HepG2 (cell line): Measurements from ENCODE around the gene FBXO24. TPM values are rescaled to one million over a fixed set of nuclear protein-coding genes. Genes with fewer than 3 reads are reported as not detected.

Experiments
- AHR ChIP-seq: IDR thresholded peaks from 2 replicates; pipeline ENCODE4 v1.6.1; 2018; ENCODE audit warnings: missing genetic modification reagents, missing compliant biosample characterization
- DNMT1 ChIP-seq: sonication (generic); formaldehyde crosslinking; IDR thresholded peaks from 2 replicates; pipeline ENCODE4 v1.5.1; 2020; ENCODE audit warnings: mild to moderate bottlenecking, missing genetic modification reagents
- ESRRA ChIP-seq: sonication (generic); formaldehyde crosslinking; IDR thresholded peaks from 2 replicates; pipeline ENCODE4 v1.5.1; 2020; ENCODE audit warnings: mild to moderate bottlenecking, low read depth, missing genetic modification reagents
- GATA4 ChIP-seq: sonication (generic); IDR thresholded peaks from 2 replicates; pipeline ENCODE4 v1.6.1; 2016; ENCODE audit warnings: antibody characterized with exemption, low read depth, borderline replicate concordance
- GATAD1 ChIP-seq: IDR thresholded peaks from 2 replicates; pipeline ENCODE4 v1.6.1; 2016; ENCODE audit warnings: missing genetic modification reagents, missing compliant biosample characterization
- GLI4 ChIP-seq: sonication (generic); formaldehyde crosslinking; IDR thresholded peaks from 2 replicates; pipeline ENCODE4 v1.5.1; 2020; ENCODE audit warnings: missing genetic modification reagents, mild to moderate bottlenecking, moderate library complexity, borderline replicate concordance
- NBN ChIP-seq: fragments of 450-650 bp; conservative IDR thresholded peaks from 2 replicates; pipeline ENCODE4 v1.6.1; 2017
- RFXANK ChIP-seq: IDR thresholded peaks from 2 replicates; pipeline ENCODE4 v1.6.1; 2016
- TRIM24 ChIP-seq: sonication (generic); formaldehyde crosslinking; IDR thresholded peaks from 2 replicates; pipeline ENCODE4 v1.8.0; 2022; ENCODE audit warnings: mild to moderate bottlenecking, missing genetic modification reagents
- ZKSCAN8 ChIP-seq: IDR thresholded peaks from 2 replicates; pipeline ENCODE4 v1.6.1; 2016; ENCODE audit warnings: borderline replicate concordance, missing genetic modification reagents, missing compliant biosample characterization
- ZNF431 ChIP-seq: sonication (generic); formaldehyde crosslinking; IDR thresholded peaks from 2 replicates; pipeline ENCODE4 v1.9.0; 2022; ENCODE audit warnings: missing genetic modification reagents, low read depth, mild to moderate bottlenecking, borderline replicate concordance
- ZNF563 ChIP-seq: sonication (generic); formaldehyde crosslinking; IDR thresholded peaks from 2 replicates; pipeline ENCODE4 v1.8.0; 2022; ENCODE audit warnings: mild to moderate bottlenecking, moderate library complexity, missing genetic modification reagents
- ZNF772 ChIP-seq: sonication (generic); formaldehyde crosslinking; IDR thresholded peaks from 2 replicates; pipeline ENCODE4 v1.5.0; 2020; ENCODE audit warnings: mild to moderate bottlenecking, missing genetic modification reagents
- polyA plus RNA-seq, 8 experiments: library from polyadenylated mRNA; depleted of rRNA in 3 of 8; stranded (reverse) in 7 of 8; unstranded in 1 of 8; fragments of >200 nt; fragmentation: Illumina TruSeq in 4 of 8; extraction: Trizol in 4 of 8; gene quantifications; 2 replicates each; pipeline versions ENCODE4 v1.2.1 to v1.2.3, GENCODE V29; 2011 to 2016; ENCODE audit warnings: low read depth in 4 of 8, missing spikeins in 1 of 8, mixed read lengths in 1 of 8; ENCODE audit not compliant: insufficient read depth in 1 of 8
- total RNA-seq, 5 experiments: library from RNA; depleted of rRNA; stranded (reverse); fragments of >200 nt; fragmentation: Illumina TruSeq; extraction: Trizol; gene quantifications; 2 replicates each; pipeline ENCODE4 v1.2.3, GENCODE V29; 2016; ENCODE audit warnings: low read depth in 1 of 5
- TF ChIP-seq, protein P1 (sequence below): sonication (generic); formaldehyde crosslinking; conservative IDR thresholded peaks from 2 replicates; pipeline ENCODE4 v1.4.0; 2020; ENCODE audit warnings: mild to moderate bottlenecking, missing genetic modification reagents, moderate library complexity
- TF ChIP-seq, protein P2 (sequence below), 2 experiments: fragments of 450-650 bp in 1 of 2; sonication (generic) in 1 of 2; formaldehyde crosslinking in 1 of 2; IDR thresholded peaks; 2 replicates each; pipeline versions ENCODE4 v1.6.1 to v1.8.0; 2016 to 2022; ENCODE audit warnings: antibody characterized with exemption in 1 of 2, mild to moderate bottlenecking in 1 of 2, missing genetic modification reagents in 1 of 2
- TF ChIP-seq, protein P3 (sequence below): sonication (generic); formaldehyde crosslinking; IDR thresholded peaks from 2 replicates; pipeline ENCODE4 v1.8.1; 2023; ENCODE audit warnings: missing genetic modification reagents, mild to moderate bottlenecking, borderline replicate concordance

Gene FBXO24
- total and polyA plus RNA-seq, 2 of the 13 experiments (the other 11 are each of a cell fraction or from before 2014, with no cell fraction given), result 0.20 to 0.55 TPM

DNA sequence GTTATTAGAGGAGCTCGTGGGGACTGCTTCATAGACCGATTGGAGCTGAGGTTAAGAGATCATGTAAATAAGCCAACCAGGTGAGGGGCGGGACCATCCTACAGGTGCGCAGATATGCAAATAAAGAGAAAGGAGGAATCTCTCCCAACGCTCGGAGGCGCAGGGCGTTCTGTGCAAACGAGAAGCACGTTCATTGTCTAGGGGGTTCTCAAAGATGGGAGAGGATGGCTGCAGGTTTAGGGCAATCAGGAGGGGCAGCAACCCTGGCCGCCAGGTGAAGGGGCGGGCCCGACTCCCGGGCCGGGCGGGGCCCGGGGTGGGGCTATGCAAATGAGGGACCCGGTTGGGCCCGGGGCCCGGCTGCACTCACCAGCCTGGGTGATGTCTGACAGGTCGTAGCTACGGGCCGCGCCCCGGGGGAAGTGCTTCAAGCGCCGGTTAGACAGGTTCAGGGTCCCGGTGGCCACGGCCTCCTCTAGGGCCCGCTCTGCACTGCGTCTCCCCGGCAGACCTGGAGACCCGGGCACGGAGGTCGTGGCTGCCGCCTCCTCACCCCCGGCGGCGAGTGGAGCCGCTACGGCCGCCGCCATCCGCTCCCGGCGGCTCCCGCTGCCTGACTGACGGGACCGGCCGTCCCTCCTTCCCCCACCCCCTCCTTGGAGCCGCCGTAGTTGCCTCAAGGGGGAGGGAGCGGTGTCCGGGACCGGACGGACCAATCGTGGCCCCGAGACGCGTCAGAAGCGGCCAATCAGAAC lies 440 bp upstream of the FBXO24 start, which contains the start of gene LRCH4 (continued):
- TF ChIP-seq, protein P1, sequence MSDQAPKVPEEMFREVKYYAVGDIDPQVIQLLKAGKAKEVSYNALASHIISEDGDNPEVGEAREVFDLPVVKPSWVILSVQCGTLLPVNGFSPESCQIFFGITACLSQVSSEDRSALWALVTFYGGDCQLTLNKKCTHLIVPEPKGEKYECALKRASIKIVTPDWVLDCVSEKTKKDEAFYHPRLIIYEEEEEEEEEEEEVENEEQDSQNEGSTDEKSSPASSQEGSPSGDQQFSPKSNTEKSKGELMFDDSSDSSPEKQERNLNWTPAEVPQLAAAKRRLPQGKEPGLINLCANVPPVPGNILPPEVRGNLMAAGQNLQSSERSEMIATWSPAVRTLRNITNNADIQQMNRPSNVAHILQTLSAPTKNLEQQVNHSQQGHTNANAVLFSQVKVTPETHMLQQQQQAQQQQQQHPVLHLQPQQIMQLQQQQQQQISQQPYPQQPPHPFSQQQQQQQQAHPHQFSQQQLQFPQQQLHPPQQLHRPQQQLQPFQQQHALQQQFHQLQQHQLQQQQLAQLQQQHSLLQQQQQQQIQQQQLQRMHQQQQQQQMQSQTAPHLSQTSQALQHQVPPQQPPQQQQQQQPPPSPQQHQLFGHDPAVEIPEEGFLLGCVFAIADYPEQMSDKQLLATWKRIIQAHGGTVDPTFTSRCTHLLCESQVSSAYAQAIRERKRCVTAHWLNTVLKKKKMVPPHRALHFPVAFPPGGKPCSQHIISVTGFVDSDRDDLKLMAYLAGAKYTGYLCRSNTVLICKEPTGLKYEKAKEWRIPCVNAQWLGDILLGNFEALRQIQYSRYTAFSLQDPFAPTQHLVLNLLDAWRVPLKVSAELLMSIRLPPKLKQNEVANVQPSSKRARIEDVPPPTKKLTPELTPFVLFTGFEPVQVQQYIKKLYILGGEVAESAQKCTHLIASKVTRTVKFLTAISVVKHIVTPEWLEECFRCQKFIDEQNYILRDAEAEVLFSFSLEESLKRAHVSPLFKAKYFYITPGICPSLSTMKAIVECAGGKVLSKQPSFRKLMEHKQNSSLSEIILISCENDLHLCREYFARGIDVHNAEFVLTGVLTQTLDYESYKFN (CRISPR knock-in tag), result peak; percentile 54
- 0 out of 2 replicates have a peak, but pooled peaks have one; percentile 63 for TF ChIP-seq ESRRA
- TF ChIP-seq GATAD1, result peak; percentile 91
- TF ChIP-seq, protein P2, sequence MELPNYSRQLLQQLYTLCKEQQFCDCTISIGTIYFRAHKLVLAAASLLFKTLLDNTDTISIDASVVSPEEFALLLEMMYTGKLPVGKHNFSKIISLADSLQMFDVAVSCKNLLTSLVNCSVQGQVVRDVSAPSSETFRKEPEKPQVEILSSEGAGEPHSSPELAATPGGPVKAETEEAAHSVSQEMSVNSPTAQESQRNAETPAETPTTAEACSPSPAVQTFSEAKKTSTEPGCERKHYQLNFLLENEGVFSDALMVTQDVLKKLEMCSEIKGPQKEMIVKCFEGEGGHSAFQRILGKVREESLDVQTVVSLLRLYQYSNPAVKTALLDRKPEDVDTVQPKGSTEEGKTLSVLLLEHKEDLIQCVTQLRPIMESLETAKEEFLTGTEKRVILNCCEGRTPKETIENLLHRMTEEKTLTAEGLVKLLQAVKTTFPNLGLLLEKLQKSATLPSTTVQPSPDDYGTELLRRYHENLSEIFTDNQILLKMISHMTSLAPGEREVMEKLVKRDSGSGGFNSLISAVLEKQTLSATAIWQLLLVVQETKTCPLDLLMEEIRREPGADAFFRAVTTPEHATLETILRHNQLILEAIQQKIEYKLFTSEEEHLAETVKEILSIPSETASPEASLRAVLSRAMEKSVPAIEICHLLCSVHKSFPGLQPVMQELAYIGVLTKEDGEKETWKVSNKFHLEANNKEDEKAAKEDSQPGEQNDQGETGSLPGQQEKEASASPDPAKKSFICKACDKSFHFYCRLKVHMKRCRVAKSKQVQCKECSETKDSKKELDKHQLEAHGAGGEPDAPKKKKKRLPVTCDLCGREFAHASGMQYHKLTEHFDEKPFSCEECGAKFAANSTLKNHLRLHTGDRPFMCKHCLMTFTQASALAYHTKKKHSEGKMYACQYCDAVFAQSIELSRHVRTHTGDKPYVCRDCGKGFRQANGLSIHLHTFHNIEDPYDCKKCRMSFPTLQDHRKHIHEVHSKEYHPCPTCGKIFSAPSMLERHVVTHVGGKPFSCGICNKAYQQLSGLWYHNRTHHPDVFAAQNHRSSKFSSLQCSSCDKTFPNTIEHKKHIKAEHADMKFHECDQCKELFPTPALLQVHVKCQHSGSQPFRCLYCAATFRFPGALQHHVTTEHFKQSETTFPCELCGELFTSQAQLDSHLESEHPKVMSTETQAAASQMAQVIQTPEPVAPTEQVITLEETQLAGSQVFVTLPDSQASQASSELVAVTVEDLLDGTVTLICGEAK (IDR thresholded peaks at IDR 0.05), result no peak
- TF ChIP-seq, protein P2 (CRISPR knock-in tag; IDR thresholded peaks at IDR 0.05), result peak; percentile 78; the same call in 1 of the 2 replicates
- no peak for TF ChIP-seq NBN
- TF ChIP-seq, protein P3, sequence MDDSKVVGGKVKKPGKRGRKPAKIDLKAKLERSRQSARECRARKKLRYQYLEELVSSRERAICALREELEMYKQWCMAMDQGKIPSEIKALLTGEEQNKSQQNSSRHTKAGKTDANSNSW, result no peak; the same call in 1 of the 2 replicates
- TF ChIP-seq GLI4 (CRISPR knock-in tag), result peak; percentile 73; the same call in 1 of the 2 replicates
- TF ChIP-seq RFXANK (CRISPR knock-in tag), result no peak; the same call in 1 of the 2 replicates
- peak; percentile 66; the same call in 1 of the 2 replicates for TF ChIP-seq AHR (CRISPR knock-in tag)
- peak; percentile 78; the same call in 1 of the 2 replicates for TF ChIP-seq ZKSCAN8 (CRISPR knock-in tag)
- peak; percentile 78 for TF ChIP-seq GATA4
- peak; percentile 79; the same call in 1 of the 2 replicates for TF ChIP-seq ZNF431 (CRISPR knock-in tag)
- peak; percentile 81; the same call in 1 of the 2 replicates for TF ChIP-seq ZNF772 (CRISPR knock-in tag)
- TF ChIP-seq DNMT1 (CRISPR knock-in tag), result no peak
- TF ChIP-seq ZNF563 (CRISPR knock-in tag), result peak; percentile 57; the same call in 1 of the 2 replicates
- TF ChIP-seq TRIM24 (CRISPR knock-in tag), result no peak
